Measurements from ENCODE around the gene IL17RC.

Gene IL17RC

DNA sequence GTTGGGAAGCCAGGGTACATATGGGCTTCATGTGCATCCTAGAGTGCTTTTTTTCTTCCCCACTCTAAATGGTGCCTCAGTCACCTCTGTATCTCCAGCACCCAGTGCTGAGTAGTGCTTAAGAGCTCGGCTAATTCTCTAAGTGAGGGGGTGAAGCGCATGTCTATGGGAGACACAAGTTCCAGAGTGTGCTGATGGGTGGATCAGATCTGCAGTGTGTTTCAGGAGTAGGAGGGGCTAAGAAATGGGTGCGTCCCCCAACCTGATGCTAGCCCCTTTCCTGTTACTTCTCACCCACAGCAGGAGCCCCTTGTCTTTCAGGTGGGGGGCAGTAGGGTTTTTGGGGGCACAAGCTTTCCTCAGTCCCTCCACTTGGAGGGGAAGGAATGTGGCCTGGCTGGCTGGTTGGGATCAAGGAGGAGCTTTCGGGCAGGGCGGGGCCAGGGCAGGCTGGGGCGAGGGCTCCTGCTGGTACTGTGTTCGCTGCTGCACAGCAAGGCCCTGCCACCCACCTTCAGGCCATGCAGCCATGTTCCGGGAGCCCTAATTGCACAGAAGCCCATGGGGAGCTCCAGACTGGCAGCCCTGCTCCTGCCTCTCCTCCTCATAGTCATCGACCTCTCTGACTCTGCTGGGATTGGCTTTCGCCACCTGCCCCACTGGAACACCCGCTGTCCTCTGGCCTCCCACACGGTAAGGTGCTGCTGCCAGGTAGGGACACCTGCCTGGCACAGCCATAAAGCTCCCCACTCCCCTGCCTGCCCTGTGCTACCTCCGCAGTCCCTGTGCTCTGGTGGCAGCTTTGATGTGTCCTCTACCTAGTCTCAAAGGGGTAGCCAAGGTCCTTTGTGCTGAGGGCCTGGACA lies 14.3 kb upstream of the IL17RC start, which contains the start of gene IL17RE:
TSS of gene IL17RE (plus strand) at position 477 of the 866 bp plus-strand sequence. CDS start at position 562, 85 bp downstream.
- Histone ChIP-seq H3K14ac (ENCODE audit: low read length) (no peak within 1 kb of the TSS), H2BK5ac (ENCODE audit: low read length) (no peak within 1 kb of the TSS), H3K79me1 (ENCODE audit: low read depth, low read length) (no peaks in the 10 kb centered on the region), H3K4me2 (ENCODE audit: insufficient read depth, low read length, poor library complexity, severe bottlenecking) (no peak within 1 kb of the TSS), H4K8ac (ENCODE audit: low read depth, low read length) (no peak within 1 kb of the TSS), H3K18ac (ENCODE audit: low read length) (peak within 1 kb of the TSS; percentile 56), H3K27ac (replicated peaks; ENCODE audit: low read length) (no peak within 1 kb of the TSS), H2AFZ (ENCODE audit: low read length) (peak within 1 kb of the TSS; percentile 70), H2BK12ac (ENCODE audit: low read length) (no peak within 1 kb of the TSS), H2BK15ac (ENCODE audit: low read length) (no peak within 1 kb of the TSS), H3K4me3 (ENCODE audit: low read length in 2 of 2) (no peak within 1 kb of the TSS), H3K27me3 (ENCODE audit: control insufficient read depth in 3 of 3, insufficient read depth in 3 of 3, low read depth in 1 of 3, low read length in 3 of 3) (no peaks in the 10 kb centered on the region), H3K36me3 (replicated peaks in 1 of 2; ENCODE audit: control insufficient read depth in 2 of 2, insufficient read depth in 2 of 2, low read length in 2 of 2) (no peaks in the 10 kb centered on the region), H3K23ac (ENCODE audit: low read depth, low read length, poor library complexity) (peak within 1 kb of the TSS; percentile 32), H3K4ac (ENCODE audit: low read length) (no peak within 1 kb of the TSS), H3K9me3 (replicated peaks in 1 of 2; ENCODE audit: control insufficient read depth in 2 of 2, insufficient read depth in 1 of 2, low read depth in 1 of 2, low read length in 2 of 2) (no peaks in the 10 kb centered on the region), H4K91ac (ENCODE audit: low read depth, low read length, poor library complexity) (no peak within 1 kb of the TSS), H2BK120ac (ENCODE audit: low read depth, low read length) (no peak within 1 kb of the TSS), H3K9ac (ENCODE audit: low read depth, low read length, poor library complexity) (peak within 1 kb of the TSS; percentile 26), H2AK5ac (ENCODE audit: low read depth, low read length) (no peak within 1 kb of the TSS), H3K4me1 (ENCODE audit: control insufficient read depth in 2 of 2, insufficient read depth in 1 of 2, low read depth in 1 of 2, low read length in 2 of 2) (peaks cover 3 to 4% of the 10 kb centered on the region in 2 donors)
- DNase-seq (ENCODE audit: low spot score) = no peak
- WGBS, 2 donors (ENCODE audit: extremely low coverage in 2 of 2, insufficient read length in 2 of 2, insufficient replicate concordance in 1 of 2) = no CpG with 5 or more reads among the region's 13 CpGs

DNA sequence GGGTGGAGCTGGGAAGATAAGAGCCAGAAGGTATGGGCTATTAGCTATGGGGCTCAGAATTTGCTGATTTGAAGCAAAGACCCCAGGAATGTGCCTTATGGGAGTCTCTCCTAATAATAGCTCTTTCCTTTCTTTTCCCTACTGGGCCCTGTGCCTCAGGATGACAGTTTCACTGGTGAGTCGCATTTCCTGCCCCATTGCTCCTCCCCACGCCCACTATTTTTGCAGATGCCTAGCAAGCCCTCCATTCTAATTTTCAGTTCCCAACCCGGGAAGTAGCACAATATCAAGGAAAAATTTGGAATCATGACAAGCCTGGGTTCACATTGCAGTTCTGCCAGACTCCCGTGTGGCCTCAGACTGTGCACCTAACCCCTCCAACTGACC lies 13.7 kb upstream of the IL17RC start:
- H3K18ac ChIP-seq (ENCODE audit: low read length) = no peak overlapping the region
- H2AK5ac ChIP-seq (ENCODE audit: low read depth, low read length) = no peak overlapping the region
- no peak overlapping the region for H2BK15ac ChIP-seq (ENCODE audit: low read length)
- no peak overlapping the region for H3K4ac ChIP-seq (ENCODE audit: low read length)
- H2BK12ac ChIP-seq (ENCODE audit: low read length) = no peak overlapping the region
- H3K14ac ChIP-seq (ENCODE audit: low read length) = no peak overlapping the region
- H3K36me3 ChIP-seq (replicated peaks in 1 of 2; ENCODE audit: control insufficient read depth in 2 of 2, insufficient read depth in 2 of 2, low read length in 2 of 2) = no peaks in the 10 kb centered on the region
- peaks cover 0 to 4% (median 0%) of the 10 kb centered on the region in 3 experiments for H3K27me3 ChIP-seq (ENCODE audit: control insufficient read depth in 3 of 3, insufficient read depth in 3 of 3, low read depth in 1 of 3, low read length in 3 of 3)
- no peak overlapping the region for H3K27ac ChIP-seq (replicated peaks; ENCODE audit: low read length)
- no peak overlapping the region for H2BK5ac ChIP-seq (ENCODE audit: low read length)
- no peaks in the 10 kb centered on the region for H3K9me3 ChIP-seq (replicated peaks in 1 of 2; ENCODE audit: control insufficient read depth in 2 of 2, insufficient read depth in 1 of 2, low read depth in 1 of 2, low read length in 2 of 2)
- H2BK120ac ChIP-seq (ENCODE audit: low read depth, low read length) = no peak overlapping the region
- no peak overlapping the region for H4K91ac ChIP-seq (ENCODE audit: low read depth, low read length, poor library complexity)
- H3K4me1 ChIP-seq (ENCODE audit: control insufficient read depth in 2 of 2, insufficient read depth in 1 of 2, low read depth in 1 of 2, low read length in 2 of 2) = peaks cover 3 to 4% of the 10 kb centered on the region in 2 donors
- H2AFZ ChIP-seq (ENCODE audit: low read length) = peak overlapping the region; percentile 70
- no CpG with 5 or more reads among the region's 4 CpGs for WGBS, 2 donors (ENCODE audit: extremely low coverage in 2 of 2, insufficient read length in 2 of 2, insufficient replicate concordance in 1 of 2)
- no peak overlapping the region for H3K4me2 ChIP-seq (ENCODE audit: insufficient read depth, low read length, poor library complexity, severe bottlenecking)
- no peak overlapping the region for H3K23ac ChIP-seq (ENCODE audit: low read depth, low read length, poor library complexity)
- no peak overlapping the region for H4K8ac ChIP-seq (ENCODE audit: low read depth, low read length)
- H3K79me1 ChIP-seq (ENCODE audit: low read depth, low read length) = no peaks in the 10 kb centered on the region
- DNase-seq (ENCODE audit: low spot score) = no peak
- H3K9ac ChIP-seq (ENCODE audit: low read depth, low read length, poor library complexity) = no peak overlapping the region
- H3K4me3 ChIP-seq (ENCODE audit: low read length in 2 of 2) = no peak overlapping the region

GRCh38 chr3:9903904-9904303 lies 13.0 kb upstream of the IL17RC start:
- H3K9me3 ChIP-seq (replicated peaks in 1 of 2; ENCODE audit: control insufficient read depth in 2 of 2, insufficient read depth in 1 of 2, low read depth in 1 of 2, low read length in 2 of 2) = no peaks in the 10 kb centered on the region
- H3K23ac ChIP-seq (ENCODE audit: low read depth, low read length, poor library complexity) = no peak overlapping the region
- no peak for DNase-seq (ENCODE audit: low spot score)
- H3K4me2 ChIP-seq (ENCODE audit: insufficient read depth, low read length, poor library complexity, severe bottlenecking) = no peak overlapping the region
- peaks cover 0 to 4% (median 0%) of the 10 kb centered on the region in 3 experiments for H3K27me3 ChIP-seq (ENCODE audit: control insufficient read depth in 3 of 3, insufficient read depth in 3 of 3, low read depth in 1 of 3, low read length in 3 of 3)
- no peak overlapping the region for H2BK120ac ChIP-seq (ENCODE audit: low read depth, low read length)
- peaks cover 3 to 4% of the 10 kb centered on the region in 2 donors for H3K4me1 ChIP-seq (ENCODE audit: control insufficient read depth in 2 of 2, insufficient read depth in 1 of 2, low read depth in 1 of 2, low read length in 2 of 2)
- no peak overlapping the region for H3K14ac ChIP-seq (ENCODE audit: low read length)
- no peak overlapping the region for H3K18ac ChIP-seq (ENCODE audit: low read length)
- H4K8ac ChIP-seq (ENCODE audit: low read depth, low read length) = no peak overlapping the region
- no peak overlapping the region for H2AFZ ChIP-seq (ENCODE audit: low read length)
- no peak overlapping the region for H2BK5ac ChIP-seq (ENCODE audit: low read length)
- no peak overlapping the region for H2BK15ac ChIP-seq (ENCODE audit: low read length)
- H2AK5ac ChIP-seq (ENCODE audit: low read depth, low read length) = no peak overlapping the region
- no peak overlapping the region for H3K4ac ChIP-seq (ENCODE audit: low read length)
- H3K27ac ChIP-seq (replicated peaks; ENCODE audit: low read length) = no peak overlapping the region
- no peak overlapping the region for H3K4me3 ChIP-seq (ENCODE audit: low read length in 2 of 2)
- no peaks in the 10 kb centered on the region for H3K36me3 ChIP-seq (replicated peaks in 1 of 2; ENCODE audit: control insufficient read depth in 2 of 2, insufficient read depth in 2 of 2, low read length in 2 of 2)
- H2BK12ac ChIP-seq (ENCODE audit: low read length) = no peak overlapping the region
- H4K91ac ChIP-seq (ENCODE audit: low read depth, low read length, poor library complexity) = no peak overlapping the region
- H3K79me1 ChIP-seq (ENCODE audit: low read depth, low read length) = no peaks in the 10 kb centered on the region
- WGBS, 2 donors (ENCODE audit: extremely low coverage in 2 of 2, insufficient read length in 2 of 2, insufficient replicate concordance in 1 of 2) = no CpG with 5 or more reads among the region's 4 CpGs
- no peak overlapping the region for H3K9ac ChIP-seq (ENCODE audit: low read depth, low read length, poor library complexity)

DNA sequence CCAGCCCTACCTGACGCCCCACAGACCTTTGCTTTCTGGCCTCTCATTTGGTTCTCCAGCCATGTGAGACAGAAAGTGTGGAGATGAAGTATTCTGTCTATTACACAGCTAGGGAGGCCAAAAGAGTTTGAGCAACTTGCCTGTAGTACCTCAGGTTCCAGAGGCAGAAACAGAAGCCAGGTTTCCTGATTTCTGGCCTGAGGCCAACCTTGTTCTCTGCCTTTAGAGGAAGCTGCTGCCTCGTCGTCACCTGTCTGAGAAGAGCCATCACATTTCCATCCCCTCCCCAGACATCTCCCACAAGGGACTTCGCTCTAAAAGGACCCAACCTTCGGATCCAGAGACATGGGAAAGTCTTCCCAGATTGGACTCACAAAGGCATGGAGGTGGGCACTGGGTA lies 10.4 kb upstream of the IL17RC start:
- H4K8ac ChIP-seq (ENCODE audit: low read depth, low read length) = no peak overlapping the region
- H2BK12ac ChIP-seq (ENCODE audit: low read length) = no peak overlapping the region
- no peak overlapping the region for H2AFZ ChIP-seq (ENCODE audit: low read length)
- peaks cover 3 to 4% of the 10 kb centered on the region in 2 donors for H3K4me1 ChIP-seq (ENCODE audit: control insufficient read depth in 2 of 2, insufficient read depth in 1 of 2, low read depth in 1 of 2, low read length in 2 of 2)
- no peak overlapping the region for H3K4me3 ChIP-seq (ENCODE audit: low read length in 2 of 2)
- no peak overlapping the region for H3K27ac ChIP-seq (replicated peaks; ENCODE audit: low read length)
- H3K4me2 ChIP-seq (ENCODE audit: insufficient read depth, low read length, poor library complexity, severe bottlenecking) = no peak overlapping the region
- no peak overlapping the region for H2BK5ac ChIP-seq (ENCODE audit: low read length)
- H2AK5ac ChIP-seq (ENCODE audit: low read depth, low read length) = no peak overlapping the region
- H3K14ac ChIP-seq (ENCODE audit: low read length) = no peak overlapping the region
- H3K79me1 ChIP-seq (ENCODE audit: low read depth, low read length) = no peaks in the 10 kb centered on the region
- H3K9ac ChIP-seq (ENCODE audit: low read depth, low read length, poor library complexity) = no peak overlapping the region
- WGBS, 2 donors (ENCODE audit: extremely low coverage in 2 of 2, insufficient read length in 2 of 2, insufficient replicate concordance in 1 of 2) = no CpG with 5 or more reads among the region's 5 CpGs
- H3K4ac ChIP-seq (ENCODE audit: low read length) = no peak overlapping the region
- no peak for DNase-seq (ENCODE audit: low spot score)
- H2BK15ac ChIP-seq (ENCODE audit: low read length) = no peak overlapping the region
- H3K9me3 ChIP-seq (replicated peaks in 1 of 2; ENCODE audit: control insufficient read depth in 2 of 2, insufficient read depth in 1 of 2, low read depth in 1 of 2, low read length in 2 of 2) = no peaks in the 10 kb centered on the region
- no peak overlapping the region for H3K18ac ChIP-seq (ENCODE audit: low read length)
- H3K36me3 ChIP-seq (replicated peaks in 1 of 2; ENCODE audit: control insufficient read depth in 2 of 2, insufficient read depth in 2 of 2, low read length in 2 of 2) = no peaks in the 10 kb centered on the region
- H4K91ac ChIP-seq (ENCODE audit: low read depth, low read length, poor library complexity) = no peak overlapping the region
- no peak overlapping the region for H2BK120ac ChIP-seq (ENCODE audit: low read depth, low read length)
- peaks cover 0 to 8% (median 0%) of the 10 kb centered on the region in 3 experiments for H3K27me3 ChIP-seq (ENCODE audit: control insufficient read depth in 3 of 3, insufficient read depth in 3 of 3, low read depth in 1 of 3, low read length in 3 of 3)
- H3K23ac ChIP-seq (ENCODE audit: low read depth, low read length, poor library complexity) = no peak overlapping the region
